SH-SY5Y (cell line): ENCODE results near the gene HERPUD2.

Experiments used
- GATA2 ChIP-seq: IDR thresholded peaks from 2 replicates; pipeline ENCODE4 v1.6.1; 2011; ENCODE audit warnings: mild to moderate bottlenecking, low read depth, low read length
- GATA3 ChIP-seq: IDR thresholded peaks from 2 replicates; pipeline ENCODE4 v1.6.1; 2011; ENCODE audit warnings: low read depth, mild to moderate bottlenecking, low read length, moderate library complexity

HERPUD2 gene

DNA sequence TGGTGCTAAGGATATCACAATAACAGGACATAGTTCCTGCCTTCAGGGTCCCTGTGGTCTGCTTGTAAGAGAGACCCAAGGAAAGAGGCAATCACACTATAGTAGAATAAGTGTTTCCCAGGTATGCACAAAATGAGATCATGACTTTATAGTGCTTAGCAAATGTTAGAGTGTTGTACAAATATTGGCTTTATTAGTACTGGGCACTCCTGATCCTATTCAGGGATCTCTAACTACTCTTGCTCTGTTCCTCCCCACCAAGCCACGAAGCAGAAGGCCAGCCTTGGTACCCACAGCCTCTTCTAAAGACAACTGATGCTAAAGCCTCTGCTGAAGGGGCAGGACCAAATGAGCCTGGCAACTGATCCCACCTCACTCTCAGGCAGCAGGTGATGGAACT, 75.1 kb downstream of the HERPUD2 start:
- TF ChIP-seq GATA2 = no peak
- TF ChIP-seq GATA3 = no peak

DNA sequence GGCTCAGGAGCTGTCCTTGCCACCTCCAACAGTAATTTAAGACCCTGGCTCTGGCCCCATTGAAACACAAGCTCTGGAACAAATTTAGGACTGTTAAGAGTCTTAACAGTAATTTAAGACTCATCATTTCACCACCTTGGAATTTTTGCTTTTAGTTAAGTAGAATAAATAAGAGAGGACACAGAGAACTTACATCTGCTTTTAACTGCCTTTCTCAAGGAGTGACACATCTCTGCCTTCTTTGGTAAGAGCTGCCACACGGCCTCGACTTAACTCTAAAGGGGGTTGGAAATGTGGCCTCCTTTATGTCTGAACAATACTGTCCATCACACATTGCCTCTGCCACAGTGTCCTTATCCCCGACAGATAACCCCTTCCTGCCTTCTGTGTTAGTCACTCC, 77.9 kb downstream of the HERPUD2 start:
- no peak for TF ChIP-seq GATA3
- no peak for TF ChIP-seq GATA2

GRCh38 chr7:35613150-35613549, 81.8 kb downstream of the HERPUD2 start:
- TF ChIP-seq GATA3 = no peak
- no peak for TF ChIP-seq GATA2

- no peak for TF ChIP-seq GATA3
- no peak for TF ChIP-seq GATA2
These were observed 89.2 kb downstream of the HERPUD2 start for GRCh38 chr7:35605760-35606159.

DNA sequence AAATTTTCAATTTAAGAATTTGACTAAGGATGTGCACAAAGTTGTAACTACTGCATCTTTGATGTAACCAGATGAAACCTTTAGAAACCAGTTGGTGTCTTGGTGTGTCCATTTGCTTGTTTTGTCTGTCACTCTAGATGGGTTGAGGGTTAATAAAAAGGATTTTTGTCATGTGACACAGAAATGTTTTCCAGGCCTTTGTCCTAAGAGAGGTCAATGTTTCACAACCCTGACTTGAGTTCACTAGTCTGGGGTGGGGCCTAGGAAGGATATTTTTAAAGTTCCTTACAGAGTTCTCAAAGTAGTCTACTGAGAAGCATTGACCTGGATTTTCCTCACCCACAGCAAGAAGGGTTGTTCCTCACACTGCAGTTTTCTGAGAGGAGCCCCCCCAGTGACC, 90.3 kb downstream of the HERPUD2 start:
- TF ChIP-seq GATA3 = no peak

GRCh38 chr7:35599645-35600044, 95.3 kb downstream of the HERPUD2 start:
- no peak for TF ChIP-seq GATA3
- TF ChIP-seq GATA2 = no peak

DNA sequence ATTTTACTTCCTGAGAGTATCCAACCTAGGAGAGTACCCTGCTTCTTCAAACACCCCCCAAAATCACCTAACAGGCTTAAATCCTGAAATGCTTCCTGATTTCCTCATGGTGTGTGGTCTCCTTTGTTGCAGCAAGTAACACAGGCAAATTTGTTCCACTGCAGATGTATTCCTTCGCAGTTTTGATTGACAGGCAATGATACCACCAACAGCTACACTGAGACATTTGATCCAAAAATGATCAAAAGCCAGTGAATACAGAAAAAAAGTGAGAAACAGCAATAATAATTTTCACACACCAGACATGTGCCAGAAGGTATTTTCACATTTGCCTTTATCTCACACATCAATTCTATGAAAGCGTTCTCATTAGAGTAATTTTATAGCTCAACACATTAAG, 95.9 kb downstream of the HERPUD2 start:
- TF ChIP-seq GATA2 (no peak), GATA3 (no peak)

DNA sequence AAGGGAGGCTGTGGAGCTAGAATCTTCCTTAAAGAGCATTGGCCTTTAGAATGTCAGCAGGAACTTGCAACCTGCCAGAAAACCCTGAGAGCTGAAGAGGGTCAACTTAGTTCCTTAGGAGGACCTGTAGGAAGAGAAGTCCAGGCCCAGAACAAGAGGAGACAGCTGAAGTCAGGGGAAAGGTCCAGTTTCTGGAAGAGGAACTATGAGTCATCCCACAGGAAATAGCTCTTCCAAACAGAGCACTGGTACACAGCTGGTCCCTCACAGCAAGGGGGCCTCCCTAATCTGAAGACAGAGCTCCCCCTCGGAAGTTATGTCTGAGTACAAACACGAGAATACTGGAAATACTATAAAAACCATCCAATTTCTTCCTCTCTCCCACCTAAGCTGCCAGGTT, 98.9 kb downstream of the HERPUD2 start:
- TF ChIP-seq GATA3 (no peak), GATA2 (no peak)

DNA sequence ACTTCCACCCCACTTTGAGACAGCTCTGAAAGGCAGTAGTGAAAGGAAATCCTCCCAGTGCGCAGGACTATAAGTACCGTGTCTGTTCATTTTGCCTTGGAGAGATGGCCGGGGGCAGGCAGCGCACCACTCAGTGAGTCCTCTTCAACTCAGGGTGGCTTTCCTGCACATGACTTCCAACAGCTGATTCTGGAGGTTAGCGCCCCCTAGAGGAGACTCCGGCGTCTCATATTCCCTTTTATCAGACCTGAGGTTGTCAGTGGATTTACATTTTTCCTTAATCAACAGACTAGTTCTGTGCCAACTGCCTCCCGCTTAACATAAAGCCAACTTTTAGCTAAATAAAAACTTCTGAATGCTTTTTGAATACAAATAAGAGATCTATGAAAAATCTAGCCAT, 101.0 kb downstream of the HERPUD2 start:
- TF ChIP-seq GATA3 (no peak), GATA2 (no peak)

- TF ChIP-seq GATA3 (no peak), GATA2 (no peak)
These were observed 106.3 kb downstream of the HERPUD2 start for GRCh38 chr7:35588647-35589046.

- TF ChIP-seq GATA3 (no peak), GATA2 (no peak)
These were observed 109.9 kb downstream of the HERPUD2 start for GRCh38 chr7:35584990-35585389.
